Adrenal gland (tissue), 5 donors: ENCODE data around the gene PARP3.

ENCODE experiments used
- CTCF ChIP-seq, 6 experiments: fragments of 450-650 bp in 4 of 6; fragments of 200-600 bp in 2 of 6; sonication (generic) in 1 of 6; IDR thresholded peaks; 1 replicate in 5 of 6; 2 replicates in 1 of 6; pipeline versions ENCODE4 v1.5.1 to v1.8.0; 2016 to 2021; ENCODE audit warnings: antibody characterized with exemption in 6 of 6, mild to moderate bottlenecking in 2 of 6, moderate library complexity in 1 of 6
- POLR2A ChIP-seq, 2 donors: fragments of 450-650 bp; IDR thresholded peaks; one replicate each; pipeline ENCODE4 v1.6.1; 2017; ENCODE audit warnings: antibody characterized with exemption in 2 of 2, mild to moderate bottlenecking in 2 of 2, moderate library complexity in 1 of 2
- donor health status: DM: no; HTN: no; CAD: no.

DNA sequence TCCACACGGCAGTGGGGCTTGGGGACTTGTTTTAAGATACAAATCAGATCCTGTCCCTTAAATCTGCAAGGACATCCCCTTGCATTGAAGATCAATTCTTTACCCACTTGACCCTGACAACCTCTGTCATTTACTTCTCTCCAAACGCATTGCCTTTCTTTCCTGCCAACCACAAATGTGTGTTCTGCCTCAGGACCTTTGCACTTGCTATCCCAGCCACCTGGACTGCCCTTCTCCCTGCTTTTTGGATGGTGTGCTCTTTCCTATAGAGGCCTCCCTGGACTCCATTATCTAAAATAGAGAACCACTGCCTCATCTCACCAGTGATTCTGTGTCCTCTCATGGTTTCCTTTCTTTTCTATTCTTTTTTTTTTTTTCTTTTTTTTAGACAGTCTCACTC lies 55.0 kb downstream of the PARP3 start:
- TF ChIP-seq POLR2A (IDR thresholded peaks at IDR 0.05) = no peak
- TF ChIP-seq CTCF (IDR thresholded peaks at IDR 0.05) = no peak
